GM21526 (cell line): ENCODE data around the gene RPH3AL.
"Not testable (repeated sequence)": the region's sequence is repeated elsewhere in the genome, so short reads cannot be mapped to it uniquely, and the experiment has no call there.

Source experiments
- ATAC-seq: cut with Tn5 transposase; IDR thresholded peaks from one replicate; pipeline ENCODE4 v1.9.1; 2021; ENCODE audit warnings: moderate library complexity; ENCODE audit not compliant: unreplicated experiment, low FRiP score

The RPH3AL gene

DNA sequence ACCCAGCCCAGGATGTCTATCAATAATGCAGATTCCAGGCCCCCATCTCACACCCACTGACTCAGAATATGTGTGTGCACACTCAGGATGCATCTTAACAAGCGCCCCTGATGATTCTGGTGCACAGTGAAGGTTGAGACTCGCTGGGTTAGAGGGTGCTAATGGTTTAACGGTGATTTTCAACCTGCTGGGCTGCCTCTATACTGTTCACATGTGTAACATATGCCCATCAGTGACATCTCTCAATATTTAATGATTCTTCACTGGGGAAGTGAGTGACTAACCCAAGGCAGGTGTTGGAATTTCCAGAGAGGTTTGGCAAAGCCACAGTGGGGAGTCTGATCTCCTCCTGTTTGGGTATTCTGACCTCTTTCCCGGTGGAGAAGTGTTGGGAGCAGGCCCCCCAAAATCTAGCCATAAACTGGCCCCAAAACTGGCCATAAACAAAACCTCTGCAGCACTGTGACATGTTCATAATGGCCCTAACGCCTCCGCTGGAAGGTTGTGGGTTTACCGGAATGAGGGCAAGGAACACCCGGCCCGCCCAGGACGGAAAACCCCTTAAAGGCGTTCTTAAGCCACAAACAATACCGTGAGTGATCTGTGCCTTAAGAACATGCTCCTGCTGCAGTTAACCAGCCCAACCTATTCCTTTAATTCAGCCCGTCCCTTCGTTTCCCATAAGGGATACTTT lies 167.0 kb downstream of the RPH3AL start:
- no peak for ATAC-seq

- no peak for ATAC-seq
Observed at GRCh38 chr17:183021-183420, 169.6 kb downstream of the RPH3AL start.

DNA sequence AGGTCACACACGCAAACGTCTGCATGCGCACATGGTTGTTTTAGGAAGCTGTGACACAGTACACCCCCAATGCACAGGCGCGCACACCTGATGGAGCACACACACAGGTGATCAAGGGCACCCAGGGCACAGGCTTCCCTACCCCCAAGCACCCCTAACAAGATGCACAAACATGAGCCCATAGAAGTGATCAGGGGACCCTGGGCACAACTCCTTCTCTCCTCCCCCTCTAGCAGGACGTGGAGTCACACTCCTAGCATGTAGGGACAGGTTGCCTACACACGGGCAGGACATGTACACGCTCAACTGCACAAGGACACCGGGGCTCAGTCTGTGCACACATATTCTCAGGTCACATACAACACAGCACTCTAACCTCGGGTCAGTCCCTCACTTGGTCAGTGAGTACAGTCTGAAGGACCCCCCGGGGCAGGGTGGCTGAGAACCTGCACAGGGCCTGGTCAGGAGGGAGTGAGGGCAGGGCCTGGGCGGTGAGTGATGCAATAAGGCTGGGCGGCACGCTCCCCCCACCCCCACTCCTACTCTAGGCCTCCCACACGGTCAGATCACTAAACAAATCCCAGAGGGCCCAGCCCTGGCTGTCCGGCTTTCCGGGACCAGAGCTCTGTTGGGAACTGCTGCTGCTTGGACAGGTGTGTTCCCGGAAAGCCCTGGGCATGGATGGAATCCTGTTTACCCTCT lies 170.4 kb downstream of the RPH3AL start:
- ATAC-seq = no peak

DNA sequence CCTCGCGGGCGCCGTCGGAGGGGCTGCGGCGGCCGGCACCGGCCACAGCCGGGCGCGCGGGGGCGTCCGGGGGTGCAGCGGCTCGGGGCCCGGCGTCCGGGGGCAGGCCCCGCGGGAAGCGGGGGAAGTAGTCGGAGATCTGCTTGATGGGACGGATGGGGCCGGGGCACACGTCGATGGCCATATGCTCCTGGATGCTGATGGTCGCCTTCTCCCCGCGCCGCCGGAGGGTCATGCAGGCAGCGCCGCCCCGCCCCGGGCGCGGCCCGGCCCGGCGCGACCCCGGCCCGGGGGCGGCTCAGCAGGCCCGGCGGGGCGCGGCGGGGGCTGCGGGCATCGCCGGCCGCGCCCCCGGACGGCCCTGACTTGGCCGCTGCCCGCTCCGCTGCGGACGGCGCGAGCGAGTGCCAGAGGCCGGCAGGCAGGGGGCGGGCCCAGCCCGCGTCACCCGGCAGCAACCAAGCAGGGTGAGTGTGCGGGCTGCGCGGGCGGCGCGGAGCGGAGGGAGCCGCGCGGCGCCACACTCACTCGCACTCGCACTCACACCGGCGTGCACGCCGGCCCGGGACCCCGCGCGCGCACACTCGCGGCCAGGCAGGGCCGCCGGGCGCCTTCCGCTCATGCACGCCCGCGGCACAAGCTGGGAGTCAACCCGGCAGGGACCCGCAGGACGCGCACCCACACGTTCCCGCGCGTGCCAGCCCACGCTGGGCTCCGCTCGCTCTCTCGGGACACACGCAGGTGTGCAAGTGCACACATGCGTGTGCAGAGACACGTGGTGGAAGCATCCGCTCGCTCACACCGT lies 171.2 kb downstream of the RPH3AL start, which contains the start of gene DOC2B:
DOC2B (minus strand) TSS at position 406 of the 805 bp plus-strand sequence; CDS start at position 235, 171 bp downstream.
- no peak for ATAC-seq

- ATAC-seq = no peak
Observed at GRCh38 chr17:180381-181244, 172.0 kb downstream of the RPH3AL start.

GRCh38 chr17:179781-180380 lies 172.7 kb downstream of the RPH3AL start:
- no peak for ATAC-seq

- no peak for ATAC-seq
Observed at GRCh38 chr17:179066-179432, 173.6 kb downstream of the RPH3AL start.

- no peak for ATAC-seq
Observed at GRCh38 chr17:178292-179065, 174.1 kb downstream of the RPH3AL start.

DNA sequence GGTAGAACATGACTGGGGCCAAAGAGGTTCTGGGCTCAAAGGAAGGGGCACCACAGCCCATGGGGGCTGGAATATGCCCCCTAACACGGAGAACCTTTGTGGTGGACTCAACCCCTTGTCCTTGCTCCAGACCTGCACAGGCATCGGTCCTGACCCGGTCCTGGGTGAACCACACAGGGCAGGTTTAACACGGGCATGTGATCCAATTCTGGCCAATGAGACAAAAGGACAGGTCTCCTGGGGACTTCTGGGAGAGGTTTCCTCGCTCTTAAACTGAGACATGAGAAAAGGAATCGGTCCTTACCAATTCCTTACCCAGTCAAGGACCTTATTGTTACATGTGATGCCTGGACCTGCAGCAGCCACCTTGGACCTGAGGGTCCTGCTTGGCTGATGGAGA lies 174.8 kb downstream of the RPH3AL start:
- ATAC-seq = no peak

DNA sequence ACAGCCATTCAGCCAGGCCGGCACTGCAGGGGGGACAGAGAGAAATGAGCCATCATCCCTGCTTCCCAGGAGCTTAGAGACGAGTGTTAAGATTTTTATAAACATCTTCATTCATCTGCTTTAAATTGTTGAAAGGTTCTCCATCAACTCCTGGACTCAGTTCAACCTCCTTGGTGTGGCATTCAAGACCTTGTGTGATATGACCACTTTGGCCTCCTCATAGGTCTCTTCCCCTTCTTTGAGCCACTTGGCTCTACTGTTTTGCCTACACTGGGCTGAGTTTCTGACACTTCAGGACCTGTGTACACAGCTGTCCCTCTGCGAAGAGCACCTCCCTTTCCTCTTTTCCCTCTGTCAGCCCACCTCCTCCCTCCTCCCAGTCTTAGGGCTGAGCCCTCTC lies 175.5 kb downstream of the RPH3AL start:
- ATAC-seq = no peak

DNA sequence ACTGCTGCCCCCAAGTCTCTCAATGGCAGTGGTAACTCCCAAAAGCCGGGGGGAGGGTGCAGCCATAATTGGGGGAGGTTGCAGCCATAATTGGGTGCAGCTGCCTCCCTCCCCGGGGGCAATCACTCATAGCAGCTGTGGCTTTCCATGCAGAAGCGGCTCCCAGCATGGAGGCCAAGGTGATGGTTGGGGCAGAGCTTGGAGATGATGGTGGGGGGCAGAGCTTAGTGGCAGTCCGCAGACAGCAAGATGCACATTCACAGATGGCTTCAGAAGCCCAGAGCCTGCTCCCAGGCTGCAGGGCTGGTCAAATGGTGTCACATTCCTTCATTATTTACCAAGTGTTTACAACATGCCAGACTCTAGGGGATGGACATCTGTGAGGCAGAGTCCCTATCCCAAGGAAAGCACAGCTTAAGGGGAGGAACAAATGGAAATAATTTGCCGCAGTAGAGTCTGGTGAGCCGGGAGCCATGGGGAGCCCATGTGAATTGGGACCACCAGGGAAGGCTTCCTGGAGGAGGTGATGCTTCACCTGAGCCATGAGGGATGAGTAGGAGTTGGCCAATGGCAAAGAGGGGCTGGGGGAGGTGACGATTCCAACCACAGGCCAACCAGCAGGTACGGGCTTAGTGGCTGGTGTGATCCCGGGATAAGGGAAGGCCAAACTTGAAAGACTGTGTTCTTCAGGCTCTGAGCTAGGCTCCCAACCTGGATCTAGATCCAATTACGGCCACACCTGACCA lies 179.3 kb downstream of the RPH3AL start:
- no peak for ATAC-seq

DNA sequence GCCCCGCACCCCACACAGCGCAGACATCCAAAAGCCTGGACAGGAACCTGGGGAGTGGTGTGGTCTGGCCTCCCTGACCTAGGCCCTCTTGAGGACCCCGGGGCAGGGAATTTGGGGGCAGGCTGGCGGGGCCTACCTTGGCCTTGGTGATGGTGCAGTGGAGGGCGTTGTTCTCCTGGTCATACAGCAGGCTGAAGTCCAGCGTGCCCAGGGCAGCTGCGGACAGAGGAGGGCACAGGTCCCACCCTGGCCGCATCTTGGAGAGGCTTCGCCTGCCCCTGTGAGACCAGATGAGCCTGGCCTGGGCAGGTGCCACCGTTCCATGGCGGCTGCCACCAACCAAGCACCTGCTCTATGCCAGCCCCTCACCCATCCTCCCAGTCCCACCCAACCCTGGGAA lies 180.2 kb downstream of the RPH3AL start:
- ATAC-seq = no peak

DNA sequence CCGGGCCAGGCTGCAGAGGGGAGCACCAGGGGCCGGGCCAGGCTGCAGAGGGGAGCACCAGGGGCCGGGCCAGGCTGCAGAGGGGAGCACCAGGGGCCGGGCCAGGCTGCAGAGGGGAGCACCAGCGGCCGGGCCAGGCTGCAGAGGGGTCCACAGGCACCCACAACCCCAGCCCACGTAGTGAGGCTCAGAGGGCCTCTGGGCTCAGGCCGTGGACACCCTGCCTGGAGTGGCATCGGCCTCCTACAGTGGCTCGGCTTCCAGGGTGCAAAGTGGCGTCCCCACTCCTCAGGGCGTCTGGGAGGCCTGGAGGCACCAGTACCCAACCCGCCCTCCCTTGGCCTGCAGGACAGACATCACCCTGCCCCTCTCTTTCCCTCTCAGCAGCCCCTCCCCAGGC lies 180.7 kb downstream of the RPH3AL start:
- no peak for ATAC-seq

- no peak for ATAC-seq
Observed at GRCh38 chr17:170130-170670, 182.4 kb downstream of the RPH3AL start.

DNA sequence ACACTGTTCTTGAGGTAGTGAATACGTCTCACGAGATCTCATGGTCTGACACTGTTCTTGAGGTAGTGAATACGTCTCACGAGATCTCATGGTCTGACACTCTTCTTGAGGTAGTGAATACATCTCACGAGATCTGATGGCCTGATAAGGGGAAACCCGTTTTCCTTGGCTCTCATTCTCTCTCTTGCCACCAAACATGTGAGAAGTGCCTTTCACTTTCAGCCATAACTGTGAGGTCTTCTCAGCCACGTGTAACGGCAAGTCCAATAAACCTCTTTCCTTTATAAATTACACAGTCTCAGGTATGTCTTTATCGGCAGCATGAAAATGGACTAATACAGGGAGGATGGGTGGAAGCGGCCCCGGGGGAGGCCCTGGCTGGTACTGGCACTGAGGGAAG lies 184.0 kb downstream of the RPH3AL start:
- ATAC-seq = not testable (repeated sequence)

- ATAC-seq = no peak
Observed at GRCh38 chr17:165939-166338, 186.7 kb downstream of the RPH3AL start.

DNA sequence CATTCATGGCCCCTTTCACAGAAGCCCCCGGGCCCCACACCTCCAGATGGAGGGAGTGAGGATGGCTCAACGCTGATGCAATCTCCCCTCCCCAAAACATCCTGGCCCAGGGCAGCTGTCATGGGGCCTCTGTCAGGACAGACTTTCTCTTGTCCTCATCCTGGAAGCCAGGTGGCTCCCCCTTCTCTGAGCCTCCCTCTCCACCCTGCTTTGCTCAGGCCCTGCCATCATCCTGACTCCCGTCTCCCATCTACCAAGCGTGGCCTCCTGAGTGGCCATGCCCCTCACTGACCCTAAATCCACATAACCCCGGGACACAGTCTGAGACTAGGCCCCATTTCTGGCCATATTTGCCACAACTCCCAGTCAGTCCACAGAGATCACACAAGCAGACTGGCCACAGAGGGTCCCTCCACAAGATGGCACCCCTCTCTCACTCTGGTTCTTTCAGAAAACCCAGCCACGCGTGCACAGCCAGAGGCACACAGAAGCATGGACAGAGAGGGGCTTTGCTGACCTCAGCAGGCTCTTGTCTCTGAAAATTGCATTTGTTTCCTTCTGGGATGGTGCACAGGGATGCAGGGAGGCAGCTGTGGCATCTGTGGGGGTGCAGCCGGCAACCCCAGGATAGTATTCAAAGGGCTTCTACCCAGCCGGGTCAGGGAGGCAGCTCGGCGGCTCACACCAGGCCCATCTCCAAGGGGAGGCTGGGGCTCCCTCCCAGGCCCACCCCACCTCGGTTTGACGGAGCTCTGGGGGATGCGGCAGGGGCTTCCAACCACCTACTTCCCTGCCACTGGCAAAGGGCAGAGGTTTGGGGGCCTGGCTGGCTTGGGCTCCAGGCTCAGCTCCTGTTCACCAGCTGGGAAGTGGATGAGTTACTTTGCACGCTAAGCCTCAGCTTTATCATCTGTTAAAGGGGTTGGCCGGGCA lies 188.0 kb downstream of the RPH3AL start:
- ATAC-seq = no peak
